ENCODE data around the gene SRC. TPM values are rescaled to one million over a fixed set of nuclear protein-coding genes. Genes with fewer than 3 reads are reported as not detected.

SRC gene
- total RNA-seq, 2 donors from 2014 or later, result 25.9 to 35.3 TPM

- Histone ChIP-seq H3K4me1 (peaks cover 48% of the 10 kb centered on the region), H3K4me3 (no peak overlapping the region), H3K9me3 (no peaks in the 10 kb centered on the region), H3K36me3 (replicated peaks in 1 of 2; ENCODE audit: insufficient read depth in 1 of 2, low read depth in 2 of 2) (peaks cover 0 to 7% of the 10 kb centered on the region in 2 donors), H3K27me3 (no peaks in the 10 kb centered on the region), H3K27ac (peak overlapping the region in 3 of 4 donors; percentile 15 to 65 (median 62))
- WGBS, 2 donors, result 63 to 73% methylated on average over 4 of the region's 4 CpGs
- TF ChIP-seq CTCF (IDR thresholded peaks at IDR 0.05) (no peak), POLR2A (IDR thresholded peaks at IDR 0.05) (no peak)
- peak in 3 of 4 donors; percentile 41 to 66 (median 53) for DNase-seq
- intact Hi-C loops (cut with DNase I), result no loop called here
- peak; percentile 86 for ATAC-seq
Observed at GRCh38 chr20:37303637-37304036, 42.3 kb upstream of the SRC start.

GRCh38 chr20:37305079-37305478 lies 40.9 kb upstream of the SRC start:
- no peak overlapping the region for H3K27ac ChIP-seq
- 86 to 90% methylated on average over 6 of the region's 6 CpGs for WGBS, 2 donors
- H3K36me3 ChIP-seq (replicated peaks in 1 of 2; ENCODE audit: insufficient read depth in 1 of 2, low read depth in 2 of 2), result peaks cover 0 to 7% of the 10 kb centered on the region in 2 donors

GRCh38 chr20:37305839-37306238 lies 40.1 kb upstream of the SRC start:
- WGBS, 2 donors, result 86 to 96% methylated on average over 3 of the region's 3 CpGs
- Histone ChIP-seq H3K4me1 (peaks cover 42% of the 10 kb centered on the region), H3K27ac (peak overlapping the region in 1 of 4 donors; percentile 1)

More at GRCh38 chr20:37305079-37305478, 40.9 kb upstream of the SRC start:
- ATAC-seq, result no peak
- no peak for DNase-seq
- intact Hi-C loops (cut with DNase I), result no loop called here
- H3K9me3 ChIP-seq, result no peaks in the 10 kb centered on the region
- H3K27me3 ChIP-seq, result no peaks in the 10 kb centered on the region
- H3K4me3 ChIP-seq, result no peak overlapping the region
- TF ChIP-seq CTCF (IDR thresholded peaks at IDR 0.05), result no peak
- no peak for TF ChIP-seq POLR2A (IDR thresholded peaks at IDR 0.05)
- peaks cover 47% of the 10 kb centered on the region for H3K4me1 ChIP-seq

GRCh38 chr20:37308086-37309050 lies 37.6 kb upstream of the SRC start:
- TF ChIP-seq CTCF (IDR thresholded peaks at IDR 0.05), result no peak
- no peak for TF ChIP-seq POLR2A (IDR thresholded peaks at IDR 0.05)
- Histone ChIP-seq H3K36me3 (replicated peaks in 1 of 2; ENCODE audit: insufficient read depth in 1 of 2, low read depth in 2 of 2) (no peaks in the 10 kb centered on the region), H3K27ac (peak overlapping the region in 3 of 4 donors; percentile 27 to 40 (median 36)), H3K9me3 (no peaks in the 10 kb centered on the region), H3K4me3 (no peak overlapping the region), H3K4me1 (peaks cover 35% of the 10 kb centered on the region), H3K27me3 (no peaks in the 10 kb centered on the region)
- intact Hi-C loops (cut with DNase I), result no loop called here
- WGBS, 2 donors, result 38 to 39% methylated on average over 7 to 8 of the region's 8 CpGs
- DNase-seq (no peak), ATAC-seq (peak; percentile 54)

More at GRCh38 chr20:37305839-37306238, 40.1 kb upstream of the SRC start:
- no peaks in the 10 kb centered on the region for H3K9me3 ChIP-seq
- DNase-seq, result no peak
- H3K4me3 ChIP-seq, result no peak overlapping the region
- intact Hi-C loops (cut with DNase I), result no loop called here
- H3K27me3 ChIP-seq, result no peaks in the 10 kb centered on the region
- no peak for ATAC-seq
- peaks cover 0 to 7% of the 10 kb centered on the region in 2 donors for H3K36me3 ChIP-seq (replicated peaks in 1 of 2; ENCODE audit: insufficient read depth in 1 of 2, low read depth in 2 of 2)
- TF ChIP-seq POLR2A (IDR thresholded peaks at IDR 0.05) (no peak), CTCF (IDR thresholded peaks at IDR 0.05) (no peak)

Measured in body of pancreas (tissue), 4 donors.